ENCODE data around the gene CYP3A4.
"Not testable (repeated sequence)": the region's sequence is repeated elsewhere in the genome, so short reads cannot be mapped to it uniquely, and the experiment has no call there.

The CYP3A4 gene

GRCh38 chr7:99792967-99793366 is 9.0 kb upstream of the CYP3A4 start:
- no peak for DNase-seq (ENCODE audit: low read depth in 2 of 2)

GRCh38 chr7:99791667-99792369 is 7.8 kb upstream of the CYP3A4 start:
- no peak for DNase-seq (ENCODE audit: low read depth in 2 of 2)

GRCh38 chr7:99791021-99791420 is 7.0 kb upstream of the CYP3A4 start:
- no peak for DNase-seq (ENCODE audit: low read depth in 2 of 2)

GRCh38 chr7:99790407-99790806 is 6.4 kb upstream of the CYP3A4 start:
- DNase-seq (ENCODE audit: low read depth in 2 of 2) = no peak

GRCh38 chr7:99789441-99790070 is 5.6 kb upstream of the CYP3A4 start:
- no peak for DNase-seq (ENCODE audit: low read depth in 2 of 2)

GRCh38 chr7:99788554-99788953 is 4.6 kb upstream of the CYP3A4 start:
- DNase-seq (ENCODE audit: low read depth in 2 of 2) = no peak

GRCh38 chr7:99786726-99787335 is 2.8 kb upstream of the CYP3A4 start:
- no peak for DNase-seq (ENCODE audit: low read depth in 2 of 2)

GRCh38 chr7:99785654-99786053 is 1.7 kb upstream of the CYP3A4 start:
- DNase-seq (ENCODE audit: low read depth in 2 of 2) = not testable (repeated sequence)

- no peak for DNase-seq (ENCODE audit: low read depth in 2 of 2)
These were observed 1.7 kb downstream of the CYP3A4 start for GRCh38 chr7:99782012-99782953.

- DNase-seq (ENCODE audit: low read depth in 2 of 2) = no peak
These were observed 3.4 kb downstream of the CYP3A4 start for GRCh38 chr7:99780588-99780987.

GRCh38 chr7:99779949-99780348 is 4.0 kb downstream of the CYP3A4 start:
- DNase-seq (ENCODE audit: low read depth in 2 of 2) = no peak

- no peak for DNase-seq (ENCODE audit: low read depth in 2 of 2)
These were observed 5.1 kb downstream of the CYP3A4 start for GRCh38 chr7:99778880-99779279.

GRCh38 chr7:99773395-99773794 is 10.6 kb downstream of the CYP3A4 start:
- DNase-seq (ENCODE audit: low read depth in 2 of 2) = not testable (repeated sequence)

GRCh38 chr7:99772565-99772964 is 11.4 kb downstream of the CYP3A4 start:
- no peak for DNase-seq (ENCODE audit: low read depth in 2 of 2)

GRCh38 chr7:99769494-99769893 is 14.5 kb downstream of the CYP3A4 start:
- DNase-seq (ENCODE audit: low read depth in 2 of 2) = not testable (repeated sequence)

GRCh38 chr7:99768471-99768870 is 15.5 kb downstream of the CYP3A4 start:
- DNase-seq (ENCODE audit: low read depth in 2 of 2) = no peak

GRCh38 chr7:99767662-99768061 is 16.3 kb downstream of the CYP3A4 start:
- DNase-seq (ENCODE audit: low read depth in 2 of 2) = no peak

GRCh38 chr7:99766484-99767099 is 17.4 kb downstream of the CYP3A4 start:
- no peak for DNase-seq (ENCODE audit: low read depth in 2 of 2)

- no peak for DNase-seq (ENCODE audit: low read depth in 2 of 2)
These were observed 19.5 kb downstream of the CYP3A4 start for GRCh38 chr7:99764478-99764877.

- no peak for DNase-seq (ENCODE audit: low read depth in 2 of 2)
These were observed 21.2 kb downstream of the CYP3A4 start for GRCh38 chr7:99762680-99763327.

GRCh38 chr7:99755085-99755484 is 28.9 kb downstream of the CYP3A4 start:
- DNase-seq (ENCODE audit: low read depth in 2 of 2) = no peak
